ENCODE measurements around the gene ADGRG1.

DNA sequence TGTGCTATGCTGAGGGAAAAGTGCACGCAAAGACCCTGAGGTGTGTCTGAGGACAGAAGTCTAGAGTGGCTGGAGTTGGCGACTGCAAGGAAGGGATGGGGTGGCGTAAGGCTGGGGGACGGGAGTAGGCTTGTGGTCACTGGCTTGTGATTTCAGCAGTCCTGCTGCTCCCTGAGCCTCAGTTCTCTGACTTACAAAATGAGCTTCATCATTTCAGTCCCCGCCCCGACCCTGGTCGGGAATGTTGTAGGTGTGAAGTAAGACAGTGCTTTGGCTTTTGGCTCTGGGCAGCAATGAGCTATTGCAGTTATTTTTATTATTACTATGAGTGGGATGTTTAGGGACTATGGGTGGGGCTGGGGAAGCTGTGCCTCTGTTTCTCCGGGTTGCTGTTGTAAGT is 8.6 kb downstream of the ADGRG1 start:
- TF ChIP-seq, protein P1, sequence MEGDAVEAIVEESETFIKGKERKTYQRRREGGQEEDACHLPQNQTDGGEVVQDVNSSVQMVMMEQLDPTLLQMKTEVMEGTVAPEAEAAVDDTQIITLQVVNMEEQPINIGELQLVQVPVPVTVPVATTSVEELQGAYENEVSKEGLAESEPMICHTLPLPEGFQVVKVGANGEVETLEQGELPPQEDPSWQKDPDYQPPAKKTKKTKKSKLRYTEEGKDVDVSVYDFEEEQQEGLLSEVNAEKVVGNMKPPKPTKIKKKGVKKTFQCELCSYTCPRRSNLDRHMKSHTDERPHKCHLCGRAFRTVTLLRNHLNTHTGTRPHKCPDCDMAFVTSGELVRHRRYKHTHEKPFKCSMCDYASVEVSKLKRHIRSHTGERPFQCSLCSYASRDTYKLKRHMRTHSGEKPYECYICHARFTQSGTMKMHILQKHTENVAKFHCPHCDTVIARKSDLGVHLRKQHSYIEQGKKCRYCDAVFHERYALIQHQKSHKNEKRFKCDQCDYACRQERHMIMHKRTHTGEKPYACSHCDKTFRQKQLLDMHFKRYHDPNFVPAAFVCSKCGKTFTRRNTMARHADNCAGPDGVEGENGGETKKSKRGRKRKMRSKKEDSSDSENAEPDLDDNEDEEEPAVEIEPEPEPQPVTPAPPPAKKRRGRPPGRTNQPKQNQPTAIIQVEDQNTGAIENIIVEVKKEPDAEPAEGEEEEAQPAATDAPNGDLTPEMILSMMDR (conservative IDR thresholded peaks at IDR 0.05; ENCODE audit: low read length), result no peak
- TF ChIP-seq EZH2phosphoT487 (IDR thresholded peaks at IDR 0.05; ENCODE audit: borderline replicate concordance, low read depth, low read length), result no peak

Measured in OCI-LY7 (cell line).